DMS153 treated with DMSO at 0.1 percent for 48 hours (cell line): ENCODE results near the gene ERAL1.
"Not testable (repeated sequence)": the region's sequence is repeated elsewhere in the genome, so short reads cannot be mapped to it uniquely, and the experiment has no call there.

ENCODE experiments used
- DNase-seq: peaks from one replicate; lab custom pipeline; 2025; ENCODE audit not compliant: unreplicated experiment; lab: John Stamatoyannopoulos, UW

The ERAL1 gene

GRCh38 chr17:28854457-28855335 is at the start of gene ERAL1:
Gene ERAL1 (plus strand): TSS chr17:28855016. CDS start chr17:28855035, 19 bp downstream.
- peak; percentile 96 for DNase-seq

GRCh38 chr17:28807925-28808634 is 46.7 kb upstream of the ERAL1 start:
- peak; percentile 46 for DNase-seq

DNA sequence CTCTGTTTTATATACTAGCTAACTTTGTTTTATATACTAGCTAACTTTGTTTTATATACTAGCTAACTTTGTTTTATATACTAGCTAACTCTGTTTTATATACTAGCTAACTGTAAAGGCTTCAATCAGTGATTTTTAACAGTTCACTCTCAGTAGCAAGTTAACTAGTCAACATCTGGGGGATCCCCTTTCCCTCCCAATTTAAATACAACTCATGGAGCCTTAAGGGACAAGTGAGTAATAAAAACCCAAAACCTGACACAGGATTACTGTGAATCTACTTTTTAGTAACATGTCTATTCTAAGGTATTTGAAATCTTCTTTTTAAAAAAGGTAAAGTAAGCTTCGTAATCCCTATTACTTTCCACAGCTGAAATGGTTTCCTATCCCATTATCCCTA is 44.4 kb upstream of the ERAL1 start:
- DNase-seq = no peak

- DNase-seq = no peak
Measured at GRCh38 chr17:28811651-28812090, 43.1 kb upstream of the ERAL1 start.

DNA sequence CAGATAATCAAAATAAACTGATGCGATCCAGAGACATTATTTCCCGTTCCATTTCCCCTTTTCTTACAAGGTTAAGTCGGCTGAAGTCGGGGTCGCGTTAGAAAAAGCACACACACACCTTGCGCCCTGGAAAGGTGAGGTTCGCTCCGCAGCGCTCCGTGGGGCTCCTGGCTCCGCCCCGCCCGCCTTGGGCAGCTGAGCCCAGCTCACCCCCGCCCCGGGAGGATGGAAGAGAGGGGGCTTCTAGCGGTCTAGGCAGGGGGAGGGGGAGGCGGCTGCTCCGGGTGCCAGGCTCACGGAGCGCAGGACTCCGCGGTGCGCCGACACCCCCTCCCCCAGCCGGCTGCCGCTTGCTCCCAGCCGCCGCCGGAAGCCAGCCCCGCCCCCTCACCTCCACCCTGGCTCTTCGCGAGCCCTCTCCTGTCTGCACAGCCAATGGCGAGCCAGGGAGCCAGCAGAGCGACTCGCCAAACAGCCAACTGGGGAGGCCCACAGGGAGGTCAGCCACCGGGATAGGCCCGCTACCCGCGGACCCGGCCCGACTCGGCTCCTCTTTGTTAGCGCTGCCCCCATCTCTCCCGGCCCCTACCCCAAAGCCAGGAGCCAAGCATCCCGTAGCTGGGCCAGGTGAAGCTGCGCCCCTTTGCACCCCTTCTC is 42.6 kb upstream of the ERAL1 start:
- peak; percentile 95 for DNase-seq

DNA sequence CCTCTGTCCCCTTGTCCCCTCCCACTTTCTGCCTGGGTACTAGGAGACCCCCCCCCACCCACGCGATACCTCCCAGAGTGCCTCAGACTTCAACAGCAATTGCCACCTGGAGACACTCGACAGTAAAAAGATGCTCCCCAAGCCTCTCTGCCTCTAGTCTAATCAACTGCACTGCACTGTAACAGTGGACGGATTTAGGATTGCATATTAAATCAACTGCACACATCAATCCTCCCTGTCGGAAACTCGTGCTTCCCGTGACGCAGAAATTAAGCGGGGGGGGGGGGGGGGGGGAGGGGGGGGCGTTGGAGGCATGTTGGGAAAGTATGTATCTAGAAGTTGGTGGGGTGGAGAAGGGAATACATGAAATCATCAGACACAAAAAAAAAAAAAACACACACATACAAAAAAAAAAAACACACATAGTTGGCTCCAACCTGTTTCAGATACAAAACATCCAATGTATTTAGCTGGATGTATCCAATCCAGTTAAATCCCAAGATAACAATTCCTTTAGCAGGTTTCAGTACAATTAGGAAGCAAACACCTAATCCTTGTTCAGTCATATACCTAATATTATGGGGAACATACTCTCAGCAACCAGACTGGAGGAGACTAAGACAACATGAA is 42.0 kb upstream of the ERAL1 start:
- DNase-seq = peak; percentile 72

DNA sequence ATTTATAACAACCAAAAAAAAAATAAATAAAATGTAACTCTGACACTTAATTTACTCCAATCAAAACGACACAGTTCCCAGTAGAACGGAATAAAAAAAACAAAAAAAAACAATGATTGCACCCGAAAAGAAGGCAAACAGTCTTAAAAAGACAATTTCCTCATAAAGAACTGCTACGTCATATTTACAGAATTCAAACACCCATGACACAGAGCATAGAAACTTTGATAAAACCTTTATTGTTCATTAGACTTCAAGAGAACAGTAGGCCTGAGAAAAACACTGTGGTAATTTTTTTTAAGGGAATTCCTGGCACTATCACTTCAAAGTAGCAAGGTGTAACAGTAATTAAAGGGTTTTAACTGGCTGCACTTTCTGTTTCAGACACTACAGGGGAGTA is 38.3 kb upstream of the ERAL1 start:
- DNase-seq = no peak

- DNase-seq = no peak
Measured at GRCh38 chr17:28818819-28819221, 36.0 kb upstream of the ERAL1 start.

DNA sequence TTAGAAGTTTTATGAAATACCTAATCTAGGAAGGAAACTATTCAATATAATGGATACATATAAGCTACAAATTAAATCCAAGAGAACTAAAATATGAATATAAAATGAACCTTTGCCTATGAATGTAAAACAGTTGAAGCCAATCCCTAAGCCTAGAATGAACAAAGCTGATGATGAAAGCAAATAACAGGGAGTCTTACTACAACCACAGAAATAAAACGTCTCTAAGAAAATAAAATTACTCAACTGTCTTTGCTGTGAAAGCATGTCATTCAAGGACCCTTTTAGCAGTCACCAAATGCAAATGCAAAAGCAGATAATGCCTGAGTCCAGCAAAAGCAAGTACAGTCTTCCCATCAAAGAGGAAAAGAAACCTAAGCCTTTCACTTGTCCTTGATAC is 35.2 kb upstream of the ERAL1 start:
- DNase-seq = no peak

DNA sequence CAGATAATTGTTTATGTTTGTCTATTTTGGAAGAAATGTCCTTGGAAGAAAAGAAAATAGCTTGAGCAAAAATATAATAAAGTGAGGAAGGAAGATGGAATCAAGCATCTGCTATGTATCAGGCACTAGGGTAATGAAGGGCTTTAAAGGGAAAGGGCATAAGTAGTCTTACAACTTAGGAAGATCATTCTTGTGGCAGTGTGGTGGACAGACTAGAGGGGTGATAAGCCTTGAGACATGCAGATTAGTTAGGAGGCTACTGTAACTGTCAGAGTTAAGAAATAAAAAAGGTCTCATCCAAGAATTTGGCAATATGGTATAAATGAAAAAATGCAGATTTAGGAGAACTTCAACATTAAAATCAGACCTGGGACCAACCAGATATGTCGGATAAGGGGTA is 27.1 kb upstream of the ERAL1 start:
- DNase-seq = no peak

GRCh38 chr17:28828294-28829040 is 26.3 kb upstream of the ERAL1 start:
- no peak for DNase-seq

GRCh38 chr17:28834420-28834819 is 20.4 kb upstream of the ERAL1 start:
- no peak for DNase-seq

GRCh38 chr17:28836541-28836940 is 18.3 kb upstream of the ERAL1 start:
- not testable (repeated sequence) for DNase-seq

DNA sequence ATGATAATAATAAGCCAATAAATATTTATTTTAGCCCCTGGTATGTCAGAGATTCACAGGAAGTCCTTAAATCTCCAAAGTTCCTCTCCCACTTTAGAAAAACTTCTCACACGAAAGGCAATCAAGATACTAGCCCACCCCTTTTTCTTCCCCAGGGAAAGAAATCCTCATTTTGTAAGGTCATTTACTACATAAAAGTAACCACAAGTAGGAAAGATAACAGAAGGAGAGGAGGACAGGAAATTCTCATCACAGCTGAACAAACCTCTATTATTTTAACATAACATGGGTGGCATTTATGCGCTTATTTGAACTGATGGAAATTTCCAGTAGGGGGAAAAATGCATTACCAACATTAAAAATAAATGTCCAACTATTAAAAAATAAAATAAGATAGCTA is 15.6 kb upstream of the ERAL1 start:
- no peak for DNase-seq

DNA sequence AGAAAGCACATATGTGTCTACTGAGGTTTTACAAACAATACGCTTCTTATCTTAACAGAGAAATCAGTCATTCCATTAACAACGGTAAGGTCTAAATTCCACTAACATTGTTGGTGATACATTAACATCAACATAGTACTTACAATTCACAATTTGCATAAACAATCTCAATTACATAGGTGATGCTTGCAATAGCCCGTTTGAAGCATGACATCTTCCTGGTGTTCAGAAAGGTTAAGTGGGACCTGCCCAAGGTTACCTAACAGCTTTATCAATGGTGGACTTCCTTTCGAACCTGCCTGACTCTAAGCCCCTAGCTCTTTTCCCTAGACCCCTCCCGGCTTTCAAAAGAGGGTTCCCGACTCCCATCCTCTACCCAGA is 12.9 kb upstream of the ERAL1 start:
- peak; percentile 10 for DNase-seq

DNA sequence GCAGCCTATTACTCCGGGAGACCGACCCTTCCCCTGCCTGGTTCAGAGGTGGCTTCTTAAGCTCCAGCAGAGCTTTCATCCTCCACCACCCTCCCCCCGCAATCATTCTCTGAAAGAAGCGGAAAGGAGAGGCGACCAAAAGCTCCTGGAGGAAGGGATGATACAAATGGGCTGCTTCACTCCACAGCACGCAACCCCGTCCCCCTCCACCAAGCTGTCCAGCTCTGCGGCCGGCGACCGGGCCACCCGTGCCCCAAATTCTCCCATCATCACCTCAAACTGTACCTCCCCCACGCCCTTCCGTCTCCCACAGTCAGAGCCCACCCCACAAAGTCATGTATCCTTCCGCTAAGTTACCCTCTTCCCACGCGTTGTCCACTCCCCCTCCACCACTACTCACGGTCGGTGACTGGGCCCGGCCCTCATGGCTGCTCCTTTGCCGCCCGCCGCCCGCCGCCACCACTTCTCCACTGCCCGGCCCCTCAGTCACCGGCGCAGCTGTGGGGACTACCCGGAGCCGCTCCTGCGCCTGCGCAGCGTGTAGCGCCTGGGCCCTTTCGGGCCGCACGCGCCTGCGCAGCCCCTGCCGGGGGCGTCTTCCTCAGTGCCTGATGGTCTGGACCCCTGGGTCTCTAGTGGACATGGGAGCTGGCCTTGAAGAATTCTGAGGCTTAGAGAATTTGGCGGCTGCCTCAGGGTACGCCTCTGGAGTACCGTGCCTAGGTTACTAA is 12.4 kb upstream of the ERAL1 start, which contains the start of gene FAM222B:
Gene FAM222B (minus strand): TSS at position 509 of the 731 bp plus-strand sequence. CDS start 76,123 bp downstream, outside the sequence.
- DNase-seq = peak; percentile 77

DNA sequence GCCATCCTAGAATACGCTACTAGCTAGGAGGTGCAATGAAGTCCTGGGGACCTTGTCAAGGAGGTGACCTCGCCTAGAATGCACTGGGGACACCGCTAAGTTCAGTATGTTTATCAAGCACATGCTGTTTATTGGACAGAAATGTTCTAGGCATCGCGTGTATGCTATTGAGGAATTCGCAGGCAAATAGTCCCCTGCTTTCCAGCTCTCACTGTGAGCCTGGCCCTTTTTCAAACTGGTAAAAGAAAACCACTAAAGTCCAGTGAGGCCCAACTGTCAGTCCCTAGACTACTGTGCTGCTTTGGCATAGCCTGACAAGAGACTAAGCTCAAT is 11.0 kb upstream of the ERAL1 start:
- no peak for DNase-seq

DNA sequence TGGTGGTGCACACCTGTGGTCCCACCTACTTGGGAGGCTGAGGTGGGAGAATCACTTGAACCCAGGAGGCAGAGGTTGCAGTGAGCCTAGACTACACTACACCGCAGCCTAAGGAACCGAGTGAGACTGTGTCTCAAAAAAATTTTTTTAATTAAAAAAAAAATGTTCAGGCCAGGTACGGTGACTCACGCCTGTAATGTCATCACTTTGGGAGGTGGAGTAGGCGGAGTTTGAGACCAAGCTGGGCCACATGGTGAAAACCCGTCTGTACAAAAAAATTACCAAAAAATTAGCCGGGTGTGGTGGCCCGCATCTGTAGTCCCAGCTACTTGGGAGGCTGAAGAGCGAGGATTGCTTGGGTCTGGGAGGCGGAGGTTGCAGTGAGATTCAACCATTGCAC is 8.6 kb upstream of the ERAL1 start:
- DNase-seq = no peak

DNA sequence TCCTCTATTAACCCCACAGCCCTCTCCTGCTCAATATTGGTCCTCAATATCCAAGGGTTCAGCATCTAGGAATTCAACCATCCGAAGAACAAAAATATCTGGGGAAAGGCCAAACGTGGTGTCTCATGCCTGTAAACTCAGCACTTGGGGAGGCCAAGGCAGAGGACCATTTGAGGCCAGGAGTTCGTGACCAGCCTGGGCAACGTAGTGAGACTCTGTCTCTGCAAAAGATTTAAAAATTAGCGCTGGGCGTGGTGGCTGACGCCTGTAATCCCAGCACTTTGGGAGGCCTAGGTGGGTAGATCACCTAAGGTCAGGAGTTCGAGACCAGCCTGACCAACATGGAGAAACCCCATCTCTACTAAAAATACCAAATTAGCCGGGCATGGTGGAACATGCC is 8.1 kb upstream of the ERAL1 start:
- DNase-seq = not testable (repeated sequence)

DNA sequence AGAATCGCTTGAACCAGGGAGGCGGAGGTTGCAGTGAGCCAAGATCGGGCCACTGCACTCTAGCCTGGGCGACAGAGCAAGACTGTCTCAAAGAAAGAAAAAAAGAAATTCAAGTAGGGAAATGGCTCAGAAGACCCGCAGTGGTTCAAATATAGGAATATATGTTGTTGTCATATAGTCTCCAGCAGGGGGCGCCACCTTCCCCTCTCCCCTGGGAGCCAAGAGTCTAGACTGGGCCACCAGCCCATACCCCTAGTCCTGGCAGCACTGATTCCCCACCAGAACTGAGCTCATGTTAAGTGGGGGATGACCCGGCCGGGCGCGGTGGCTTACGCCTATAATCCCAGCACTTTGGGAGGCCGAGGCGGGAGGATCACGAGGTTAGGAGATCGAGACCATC is 6.1 kb upstream of the ERAL1 start:
- not testable (repeated sequence) for DNase-seq
